NCI-H2171 treated with DMSO at 0.1 percent for 48 hours (cell line): Measurements from ENCODE around the gene NUBP2.
A peak's percentile ranks its signal among the peaks of the same experiment; 100 is the strongest.

Experiments
- DNase-seq: peaks from one replicate; lab custom pipeline; 2025; lab: John Stamatoyannopoulos, UW

The NUBP2 gene

GRCh38 chr16:1809281-1809801, 26.6 kb downstream of the NUBP2 start:
- DNase-seq, result no peak

DNA sequence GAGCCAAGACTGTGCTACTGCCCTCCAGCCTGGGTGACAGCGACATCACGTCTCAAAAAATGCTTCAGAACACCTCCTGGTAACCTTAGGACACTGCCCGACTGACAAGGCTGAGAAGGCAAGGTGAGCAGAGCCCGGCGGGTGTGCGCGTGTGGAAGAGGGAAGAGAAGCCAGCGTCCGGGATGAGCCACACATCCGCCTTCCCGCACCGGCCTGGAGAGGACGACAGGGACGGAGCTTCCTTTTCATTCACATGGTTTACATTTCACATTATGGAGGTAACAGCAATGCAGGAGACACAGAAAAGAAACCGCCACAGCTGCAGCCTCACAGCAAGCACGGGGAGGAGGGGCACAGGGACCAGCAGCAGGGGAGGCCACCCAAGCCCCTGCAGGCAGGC, 27.3 kb downstream of the NUBP2 start:
- no peak for DNase-seq

GRCh38 chr16:1810536-1810935, 27.8 kb downstream of the NUBP2 start:
- DNase-seq, result no peak

DNA sequence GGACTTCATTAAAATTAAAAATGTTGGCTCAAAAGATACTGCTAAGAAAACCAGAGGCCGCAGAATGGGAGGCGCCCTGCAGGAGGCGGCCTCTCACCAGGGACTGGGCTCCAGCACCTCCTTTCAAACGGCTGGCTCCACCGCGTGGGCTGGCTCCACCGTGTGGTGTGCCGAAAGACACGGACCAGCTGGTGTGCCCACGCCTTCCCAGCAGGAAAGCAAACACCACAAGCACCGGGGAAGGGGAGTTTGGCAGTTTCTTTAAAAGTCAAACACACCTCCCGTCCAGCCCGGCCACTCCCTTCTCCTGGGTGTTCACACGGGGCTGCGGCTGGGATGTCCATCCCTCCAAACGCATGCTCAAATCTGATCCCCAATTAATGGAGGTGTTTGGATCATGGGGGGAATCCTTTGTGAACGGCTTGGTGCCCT, 30.0 kb downstream of the NUBP2 start:
- DNase-seq, result peak; percentile 78

DNA sequence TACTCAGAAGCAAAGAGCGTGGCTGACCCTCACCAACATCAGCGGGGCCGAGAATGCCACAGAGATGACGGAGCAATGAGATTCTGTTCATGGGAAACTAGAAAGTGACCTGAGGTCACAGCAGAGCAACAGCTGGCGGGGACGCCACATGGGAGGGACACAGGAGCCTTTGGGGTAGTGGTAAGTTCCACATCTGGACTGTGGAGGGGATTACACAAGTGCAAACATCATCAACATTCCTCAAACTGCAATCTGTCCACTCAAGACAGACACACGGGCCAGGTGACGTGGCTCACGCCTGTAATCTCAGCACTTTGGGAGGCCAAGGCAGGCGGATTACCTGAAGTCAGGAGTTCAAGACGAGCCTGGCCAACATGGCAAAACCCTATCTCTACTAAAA, 32.7 kb downstream of the NUBP2 start:
- DNase-seq, result no peak

- DNase-seq, result no peak
Measured at GRCh38 chr16:1816396-1817275, 33.9 kb downstream of the NUBP2 start.

DNA sequence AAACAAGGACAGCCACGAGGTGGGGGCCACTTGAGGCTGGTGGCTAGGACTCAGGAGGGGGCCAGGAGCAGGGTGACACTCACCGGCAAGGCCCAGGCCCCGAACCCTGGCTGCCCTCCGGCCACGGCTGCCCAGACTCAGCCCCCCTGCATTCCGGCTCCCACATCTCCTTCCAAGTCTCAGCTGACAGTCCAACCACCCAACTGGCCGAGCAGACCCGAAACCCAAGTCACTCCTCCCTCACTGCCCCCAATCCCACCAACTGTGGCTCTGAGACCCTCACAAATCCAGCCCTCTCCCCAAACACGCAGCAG, 34.5 kb downstream of the NUBP2 start:
- no peak for DNase-seq

GRCh38 chr16:1817716-1818115, 35.0 kb downstream of the NUBP2 start:
- no peak for DNase-seq

DNA sequence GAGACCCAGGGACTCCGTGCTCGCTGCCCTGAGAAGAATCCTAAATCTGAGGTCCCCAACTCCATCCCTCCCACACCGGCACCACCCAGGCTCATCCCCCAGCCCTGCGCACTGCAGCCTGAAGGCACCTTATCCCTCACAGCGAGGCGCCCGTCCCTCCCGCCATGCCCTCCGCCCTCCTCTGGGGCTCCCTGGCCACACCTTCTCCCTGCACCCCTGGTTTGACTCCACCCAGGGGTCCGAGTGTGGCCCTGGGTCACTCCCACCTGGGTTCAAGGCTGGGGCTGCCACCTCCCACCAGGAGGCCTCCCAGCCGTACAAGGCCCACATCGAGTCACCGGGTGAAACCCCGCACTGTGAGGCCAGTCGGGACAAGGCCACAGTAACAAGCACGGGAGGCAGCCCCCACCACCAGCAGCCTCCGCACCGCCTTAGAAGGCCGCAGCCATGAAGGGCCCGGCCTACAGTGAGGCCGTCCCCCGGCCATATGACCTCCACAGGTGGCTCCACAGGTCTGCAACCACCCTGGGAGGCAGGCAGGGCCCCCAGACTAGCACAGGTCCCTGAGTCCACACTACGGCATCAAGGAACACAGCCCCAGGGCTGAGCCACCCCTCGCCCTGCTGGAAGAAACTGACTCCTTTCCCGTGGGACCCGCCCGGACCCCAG, 35.6 kb downstream of the NUBP2 start:
- DNase-seq, result no peak

- DNase-seq, result no peak
Measured at GRCh38 chr16:1818873-1819525, 36.2 kb downstream of the NUBP2 start.

GRCh38 chr16:1819611-1820010, 36.9 kb downstream of the NUBP2 start:
- no peak for DNase-seq

- DNase-seq, result peak; percentile 5
Measured at GRCh38 chr16:1820096-1820945, 37.6 kb downstream of the NUBP2 start.

- DNase-seq, result no peak
Measured at GRCh38 chr16:1820946-1821290, 38.2 kb downstream of the NUBP2 start.

- no peak for DNase-seq
Measured at GRCh38 chr16:1821861-1822611, 39.3 kb downstream of the NUBP2 start.

GRCh38 chr16:1822801-1823200, 40.0 kb downstream of the NUBP2 start:
- DNase-seq, result no peak

- DNase-seq, result peak; percentile 34
Measured at GRCh38 chr16:1823821-1824220, 41.1 kb downstream of the NUBP2 start.

GRCh38 chr16:1825381-1825863, 42.7 kb downstream of the NUBP2 start:
- DNase-seq, result no peak

GRCh38 chr16:1825864-1826690, 43.3 kb downstream of the NUBP2 start:
- DNase-seq, result peak; percentile 66

GRCh38 chr16:1826691-1827573, 44.2 kb downstream of the NUBP2 start, which contains the start of the genes FAHD1 and HAGH:
Gene FAHD1, plus strand, starts transcription at chr16:1827206. Its CDS starts 33 bp downstream, at chr16:1827239.
Gene HAGH, minus strand, starts transcription at chr16:1826825. Its CDS starts 38 bp downstream, at chr16:1826787.
- DNase-seq, result peak; percentile 90
